Pancreas (tissue), 10 donors: ENCODE data around the gene SLC7A10. TPM values are rescaled to one million over a fixed set of nuclear protein-coding genes. Genes with fewer than 3 reads are reported as not detected.
A peak's percentile ranks its signal among the peaks of the same experiment; 100 is the strongest.

Source experiments
- ATAC-seq, 4 donors: fragments of 200-7000 bp; cut with Tn5 transposase; one replicate each; pipeline versions ENCODE4 v1.8.0 to v1.9.1; 2020; ENCODE audit warnings: mild to moderate bottlenecking in 4 of 4, moderate library complexity in 4 of 4
- DNase-seq, 6 donors: peaks; one replicate each; pipeline ENCODE4 v3.0.0-alpha.2; 2020
- FAIRE-seq: peaks from 2 replicates; lab custom pipeline; 2012; peaks lifted over from hg19 to GRCh38; lab: Jason Lieb, UNC
- H3K27ac ChIP-seq, 4 donors: fragments of 200-600 bp; sonication (generic); 1 replicate in 3 of 4; 2 replicates in 1 of 4; pipeline versions ENCODE4 v1.5.0 to v1.8.0; 2020
- H3K27me3 ChIP-seq, 4 donors: fragments of 200-600 bp; one replicate each; pipeline ENCODE4 v1.8.0; 2021
- H3K36me3 ChIP-seq, 3 donors: fragments of 200-600 bp; sonication (generic) in 1 of 3; one replicate each; pipeline versions ENCODE4 v1.5.0 to v1.8.0; 2020 to 2021
- H3K4me1 ChIP-seq, 3 donors: fragments of 200-600 bp; one replicate each; pipeline ENCODE4 v1.8.0; 2021
- H3K4me3 ChIP-seq, 4 donors: fragments of 200-600 bp; sonication (generic) in 2 of 4; one replicate each; pipeline versions ENCODE4 v1.5.0 to v1.8.0; 2020 to 2021
- H3K9me3 ChIP-seq, 4 donors: fragments of 200-600 bp; one replicate each; pipeline ENCODE4 v1.8.0; 2021
- CTCF ChIP-seq, 4 donors: fragments of 200-600 bp; sonication (generic) in 3 of 4; IDR thresholded peaks; one replicate each; pipeline versions ENCODE4 v1.5.0 to v1.8.0; 2021; ENCODE audit warnings: antibody characterized with exemption in 4 of 4
- WGBS, 2 donors: extraction: QIAGEN DNeasy Blood & Tissue Kit; methylation state at CpG; one replicate each; pipeline ENCODE4 v1.1.7; 2013; 5-methylcytosine and 5-hydroxymethylcytosine counted together
- intact Hi-C, 3 donors: fragments of 100-400 bp; cut with DNase I; formaldehyde crosslinking; loops; one replicate each; pipeline versions ENCODE4 v1.11.1 to v1.14.2; 2022
- polyA plus RNA-seq, 2 donors: library from polyadenylated mRNA; stranded (reverse); fragments of 200-250 nt; gene quantifications; one replicate each; pipeline ENCODE4 v1.2.3, GENCODE V29; 2013
- total RNA-seq, 6 donors: library from RNA; stranded (reverse); fragmentation: NEBNext Ultra II Directional in 4 of 6; extraction: Animal tissue kit (Norgen Biotek cat#: 25700) in 4 of 6; gene quantifications; one replicate each; pipeline versions ENCODE4 v1.2.1 to v1.2.4, GENCODE V29; 2021 to 2023
- donor health status: healthy with polysubstance abuse.
- donor health status: DM: no; HTN: no; CAD: no; lungs with moderate emphysema.
- donor health status: DM: no; HTN: no; CAD: no.
- donor health status: control.
- donor health status: control.
- donor health status: Bipolar disorder and iron deficiency.
- donor health status: DM: yes; HTN: yes; CAD: no.
- donor health status: DM: no; HTN: no; CAD: no.
- donor health status: DM: no; HTN: no; CAD: no.
- donor health status: DM: yes; HTN: yes; CAD: no.

The SLC7A10 gene
- total and polyA plus RNA-seq, 8 donors = 0.28 to 1.3 (median 0.38) TPM; not detected in 5

- Histone ChIP-seq H3K4me3 (no peak overlapping the region), H3K27ac (peak overlapping the region in 1 of 4 donors; percentile 46), H3K4me1 (no peaks in the 10 kb centered on the region), H3K27me3 (no peaks in the 10 kb centered on the region), H3K9me3 (no peaks in the 10 kb centered on the region), H3K36me3 (no peaks in the 10 kb centered on the region)
- ATAC-seq (peak in 2 of 4 donors; percentile 58 to 72), FAIRE-seq (no peak), DNase-seq (peak in 1 of 6 donors; percentile 27)
- no peak for TF ChIP-seq CTCF (IDR thresholded peaks at IDR 0.05)
- intact Hi-C loops = no loop called here
- WGBS, 2 donors = 72 to 76% methylated on average over 14 of the region's 14 CpGs
These were observed 36.0 kb upstream of the SLC7A10 start for GRCh38 chr19:33261511-33262189.

GRCh38 chr19:33260628-33261418 lies 35.2 kb upstream of the SLC7A10 start:
- FAIRE-seq = no peak
- Histone ChIP-seq H3K4me3 (no peak overlapping the region), H3K9me3 (no peaks in the 10 kb centered on the region), H3K36me3 (no peaks in the 10 kb centered on the region), H3K27me3 (no peaks in the 10 kb centered on the region), H3K4me1 (no peaks in the 10 kb centered on the region), H3K27ac (peak overlapping the region in 1 of 4 donors; percentile 46)
- peak in 1 of 6 donors; percentile 40 for DNase-seq
- intact Hi-C loops = no loop called here
- no peak for TF ChIP-seq CTCF (IDR thresholded peaks at IDR 0.05)
- ATAC-seq = peak in 2 of 4 donors; percentile 66 to 81
- 75 to 82% methylated on average over 23 to 24 of the region's 24 CpGs for WGBS, 2 donors

GRCh38 chr19:33259539-33259938 lies 33.9 kb upstream of the SLC7A10 start:
- no peak for TF ChIP-seq CTCF (IDR thresholded peaks at IDR 0.05)
- no peaks in the 10 kb centered on the region for H3K27me3 ChIP-seq
- ATAC-seq = peak in 2 of 4 donors; percentile 30 to 41
- intact Hi-C loops = no loop called here
- 74 to 77% methylated on average over 6 of the region's 6 CpGs for WGBS, 2 donors
- no peaks in the 10 kb centered on the region for H3K4me1 ChIP-seq
- no peaks in the 10 kb centered on the region for H3K36me3 ChIP-seq
- FAIRE-seq = no peak
- H3K9me3 ChIP-seq = no peaks in the 10 kb centered on the region
- H3K27ac ChIP-seq = no peak overlapping the region
- H3K4me3 ChIP-seq = no peak overlapping the region
- peak in 1 of 6 donors; percentile 12 for DNase-seq

GRCh38 chr19:33257828-33258227 lies 32.2 kb upstream of the SLC7A10 start:
- WGBS, 2 donors = 97 to 100% methylated on average over 2 of the region's 2 CpGs
- H3K27me3 ChIP-seq = no peaks in the 10 kb centered on the region
- H3K36me3 ChIP-seq = no peaks in the 10 kb centered on the region
- no peak overlapping the region for H3K4me3 ChIP-seq
- ATAC-seq (no peak), DNase-seq (peak in 1 of 6 donors; percentile 3), FAIRE-seq (no peak)
- TF ChIP-seq CTCF (IDR thresholded peaks at IDR 0.05) = no peak
- H3K4me1 ChIP-seq = no peaks in the 10 kb centered on the region
- no peak overlapping the region for H3K27ac ChIP-seq
- intact Hi-C loops = no loop called here
- H3K9me3 ChIP-seq = no peaks in the 10 kb centered on the region
